A549 (cell line): ENCODE results near the gene BCAS1.

Experiments used
- JUNB ChIP-seq: fragments of >200 bp; sonication (Bioruptor Twin); formaldehyde crosslinking; IDR thresholded peaks from 2 replicates; pipeline ENCODE4 v1.6.1; 2016
- POLR2AphosphoS2 ChIP-seq: conservative IDR thresholded peaks from 2 replicates; pipeline ENCODE4 v1.6.1; 2012; ENCODE audit warnings: low read length, improper control_type of control experiment, inconsistent platforms
- TF ChIP-seq, protein P1 (sequence below): IDR thresholded peaks from 2 replicates; pipeline ENCODE4 v1.6.1; 2012

GRCh38 chr20:53926428-53927028, 143.9 kb downstream of the BCAS1 start:
- TF ChIP-seq, protein P1, sequence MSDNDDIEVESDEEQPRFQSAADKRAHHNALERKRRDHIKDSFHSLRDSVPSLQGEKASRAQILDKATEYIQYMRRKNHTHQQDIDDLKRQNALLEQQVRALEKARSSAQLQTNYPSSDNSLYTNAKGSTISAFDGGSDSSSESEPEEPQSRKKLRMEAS, result no peak
- no peak for TF ChIP-seq POLR2AphosphoS2
- TF ChIP-seq JUNB, result peak; percentile 77
